Colonic mucosa (tissue), 4 donors: ENCODE measurements around the gene TEFM. TPM values are rescaled to one million over a fixed set of nuclear protein-coding genes. Genes with fewer than 3 reads are reported as not detected.
"Not testable (repeated sequence)": the region's sequence is repeated elsewhere in the genome, so short reads cannot be mapped to it uniquely, and the experiment has no call there.

Experiments
- DNase-seq: peaks from one replicate; pipeline ENCODE4 v3.0.0-alpha.2; 2020
- H3K27ac ChIP-seq: fragments of 200-600 bp; one replicate; pipeline ENCODE4 v1.8.0; 2021
- H3K27me3 ChIP-seq: fragments of 200-600 bp; one replicate; pipeline ENCODE4 v1.8.0; 2021
- H3K36me3 ChIP-seq: fragments of 200-600 bp; one replicate; pipeline ENCODE4 v1.8.0; 2021
- H3K4me1 ChIP-seq: fragments of 200-600 bp; one replicate; pipeline ENCODE4 v1.8.0; 2021; ENCODE audit warnings: mild to moderate bottlenecking
- H3K4me3 ChIP-seq: fragments of 200-600 bp; one replicate; pipeline ENCODE4 v1.8.0; 2021
- H3K9ac ChIP-seq, 2 donors: one replicate each; pipeline ENCODE4 v1.7.0; 2013; ENCODE audit warnings: control low read depth in 2 of 2, low read depth in 2 of 2, low read length in 2 of 2
- H3K9me3 ChIP-seq: fragments of 200-600 bp; one replicate; pipeline ENCODE4 v1.8.0; 2021
- CTCF ChIP-seq: fragments of 200-600 bp; IDR thresholded peaks from one replicate; pipeline ENCODE4 v1.8.0; 2022; ENCODE audit warnings: antibody characterized with exemption, mild to moderate bottlenecking
- intact Hi-C: fragments of 100-400 bp; cut with DNase I; formaldehyde crosslinking; loops from one replicate; pipeline ENCODE4 v1.14.1; 2022
- total RNA-seq, 2 donors: library from RNA; stranded (reverse); fragmentation: NEBNext Ultra II Directional in 1 of 2; extraction: Animal tissue kit (Norgen Biotek cat#: 25700) in 1 of 2; gene quantifications; one replicate each; pipeline ENCODE4 v1.2.1, GENCODE V29; 2021
- donor health status: healthy.
- donor health status: DM: no; HTN: no; CAD: no.
- donor health status: DM: no; HTN: no; CAD: no.

TEFM gene
- total RNA-seq, 2 donors from 2014 or later: 12.4 to 15.4 TPM

GRCh38 chr17:30917050-30917449 lies 11.0 kb upstream of the TEFM start:
- intact Hi-C loops: no loop called here
- no peak for DNase-seq

GRCh38 chr17:30915833-30916611 lies 10.0 kb upstream of the TEFM start:
- intact Hi-C loops: no loop called here
- H3K4me1 ChIP-seq: no peaks in the 10 kb centered on the region
- H3K4me3 ChIP-seq: no peak overlapping the region
- DNase-seq: no peak
- no peak overlapping the region for H3K27ac ChIP-seq
- no peaks in the 10 kb centered on the region for H3K36me3 ChIP-seq
- TF ChIP-seq CTCF: no peak
- H3K9me3 ChIP-seq: no peaks in the 10 kb centered on the region
- H3K27me3 ChIP-seq: no peaks in the 10 kb centered on the region
- no peak overlapping the region for H3K9ac ChIP-seq

More at GRCh38 chr17:30917050-30917449, 11.0 kb upstream of the TEFM start:
- no peak overlapping the region for H3K9ac ChIP-seq
- peaks cover 9% of the 10 kb centered on the region for H3K27me3 ChIP-seq
- H3K4me1 ChIP-seq: no peaks in the 10 kb centered on the region
- no peaks in the 10 kb centered on the region for H3K9me3 ChIP-seq
- no peaks in the 10 kb centered on the region for H3K36me3 ChIP-seq
- no peak overlapping the region for H3K4me3 ChIP-seq
- H3K27ac ChIP-seq: no peak overlapping the region
- TF ChIP-seq CTCF: no peak

- H3K9ac ChIP-seq: no peak overlapping the region
- no peak for DNase-seq
- H3K4me3 ChIP-seq: no peak overlapping the region
Observed at GRCh38 chr17:30913955-30914354, 7.9 kb upstream of the TEFM start.

GRCh38 chr17:30910151-30910550 lies 4.1 kb upstream of the TEFM start:
- H3K9me3 ChIP-seq, H3K27ac ChIP-seq, H3K27me3 ChIP-seq, H3K9ac ChIP-seq, H3K36me3 ChIP-seq, intact Hi-C loops, DNase-seq, H3K4me1 ChIP-seq, H3K4me3 ChIP-seq: not testable (repeated sequence)

More at GRCh38 chr17:30913955-30914354, 7.9 kb upstream of the TEFM start:
- Histone ChIP-seq H3K27me3 (no peaks in the 10 kb centered on the region), H3K36me3 (no peaks in the 10 kb centered on the region), H3K4me1 (no peaks in the 10 kb centered on the region), H3K9me3 (no peaks in the 10 kb centered on the region), H3K27ac (no peak overlapping the region)
- intact Hi-C loops: no loop called here
- TF ChIP-seq CTCF: no peak

- H3K27ac ChIP-seq: no peak overlapping the region
- no peak for TF ChIP-seq CTCF
- intact Hi-C loops: loop anchor here (5.0 kb wide), 1 partner anchor 63 kb away; the partner anchor contains the start of gene RNF135
- H3K27me3 ChIP-seq: no peaks in the 10 kb centered on the region
- DNase-seq: no peak
- H3K36me3 ChIP-seq: no peaks in the 10 kb centered on the region
- H3K4me3 ChIP-seq: no peak overlapping the region
- H3K9ac ChIP-seq: no peak overlapping the region
- no peaks in the 10 kb centered on the region for H3K4me1 ChIP-seq
- no peaks in the 10 kb centered on the region for H3K9me3 ChIP-seq
Observed at GRCh38 chr17:30908717-30909420, 2.8 kb upstream of the TEFM start.

GRCh38 chr17:30905742-30906100 lies 317 bp downstream of the TEFM start:
- H3K9me3 ChIP-seq: no peaks in the 10 kb centered on the region
- intact Hi-C loops: loop anchor here (5.0 kb wide), 1 partner anchor 67 kb away; the partner anchor contains the start of gene RNF135
- peak overlapping the region; percentile 94 for H3K27ac ChIP-seq
- H3K9ac ChIP-seq: peak overlapping the region; percentile 57 to 92
- no peaks in the 10 kb centered on the region for H3K36me3 ChIP-seq
- H3K27me3 ChIP-seq: no peaks in the 10 kb centered on the region
- peak overlapping the region; percentile 82 for H3K4me3 ChIP-seq
- no peak for DNase-seq
- no peaks in the 10 kb centered on the region for H3K4me1 ChIP-seq
- no peak for TF ChIP-seq CTCF
